HCT116 (cell line): ENCODE results near the gene HK1. TPM values are rescaled to one million over a fixed set of nuclear protein-coding genes. Genes with fewer than 3 reads are reported as not detected.
"Not testable (repeated sequence)": the region's sequence is repeated elsewhere in the genome, so short reads cannot be mapped to it uniquely, and the experiment has no call there.

ENCODE experiments used
- ATAC-seq: fragments of 200-7000 bp; cut with Tn5 transposase; 2 replicates; pipeline ENCODE4 v1.9.1; 2020; ENCODE audit warnings: mild to moderate bottlenecking, moderate library complexity
- BruUV-seq: library from RNA; stranded (reverse); fragments of 400-500 nt; replicated peaks from 2 replicates; lab custom pipeline; 2021; lab: Mats Ljungman, UMichigan
- CTCF ChIA-PET: fragments of 300-600 bp; sonication (Branson Sonifier 250); formaldehyde crosslinking; loops from one replicate; lab custom pipeline; 2021; ENCODE audit warnings: antibody characterized with exemption; lab: Charles Lee
- POLR2A ChIA-PET: fragments of 300-600, 350-600 bp; sonication (Branson Sonifier 250); formaldehyde crosslinking; loops from one replicate; lab custom pipeline; 2021; ENCODE audit warnings: antibody characterized with exemption; lab: Charles Lee
- RAD21 ChIA-PET, 2 experiments: fragments of 300-600 bp; sonication (Branson Sonifier 250); formaldehyde crosslinking; loops; one replicate each; lab custom pipeline; 2023; ENCODE audit warnings: low total read pairs in 2 of 2; ENCODE audit not compliant: uncharacterized antibody in 2 of 2, unreplicated experiment in 2 of 2, low non-redundant PET in 1 of 2; lab: Charles Lee
- DNase-seq: peaks from one replicate; pipeline ENCODE4 v3.0.0-alpha.2; 2010; ENCODE audit warnings: low read depth, low spot score
- H2AFZ ChIP-seq: fragments of 200-600 bp; shearing (Covaris generic), sonication (generic); 2 replicates; pipeline ENCODE4 v1.6.1; 2017; ENCODE audit warnings: low read depth, mixed run types, mixed read lengths, antibody characterized with exemption, low read length; ENCODE audit not compliant: poor library complexity, severe bottlenecking
- H3K27ac ChIP-seq: 2 replicates; pipeline ENCODE4 v1.5.1; 2012; ENCODE audit warnings: low read depth, low read length
- H3K27me3 ChIP-seq: fragments of 200-600 bp; sonication (generic); 2 replicates; pipeline ENCODE4 v1.6.1; 2016; ENCODE audit warnings: mixed run types, low read length, mixed read lengths; ENCODE audit not compliant: insufficient read depth
- H3K36me3 ChIP-seq, 2 experiments: fragments of 200-500 bp in 1 of 2; fragments of 200-600 bp in 1 of 2; sonication (Bioruptor generic) in 1 of 2; sonication (generic) in 1 of 2; 2 replicates each; pipeline versions ENCODE4 v1.5.1 to v1.6.1; 2014 to 2016; ENCODE audit warnings: low read length in 2 of 2, inconsistent platforms in 1 of 2, mixed read lengths in 1 of 2, mixed run types in 1 of 2; ENCODE audit not compliant: insufficient read depth in 2 of 2, control insufficient read depth in 1 of 2
- H3K4me1 ChIP-seq, 2 experiments: fragments of 200-600 bp in 1 of 2; sonication (generic) in 1 of 2; 2 replicates each; pipeline versions ENCODE4 v1.5.1 to v1.6.1; 2012 to 2017; ENCODE audit warnings: low read length in 2 of 2, inconsistent platforms in 1 of 2, mild to moderate bottlenecking in 1 of 2, mixed read lengths in 1 of 2, mixed run types in 1 of 2, moderate library complexity in 1 of 2; ENCODE audit not compliant: insufficient read depth in 2 of 2, control insufficient read depth in 1 of 2
- H3K4me2 ChIP-seq: fragments of 200-600 bp; sonication (generic); 2 replicates; pipeline ENCODE4 v1.6.1; 2017; ENCODE audit warnings: mixed run types, low read length, mixed read lengths
- H3K4me3 ChIP-seq, 2 experiments: fragments of 200-600 bp in 1 of 2; sonication (generic) in 1 of 2; replicated peaks in 1 of 2; 2 replicates each; pipeline ENCODE4 v1.5.1; 2011 to 2016; ENCODE audit warnings: low read length in 2 of 2, control low read depth in 1 of 2, low read depth in 1 of 2, mild to moderate bottlenecking in 1 of 2, mixed read lengths in 1 of 2, mixed run types in 1 of 2
- H3K79me2 ChIP-seq: fragments of 200-600 bp; sonication (generic); 2 replicates; pipeline ENCODE4 v1.6.1; 2017; ENCODE audit warnings: mild to moderate bottlenecking, mixed run types, low read length, moderate library complexity, mixed read lengths; ENCODE audit not compliant: insufficient read depth
- H3K9ac ChIP-seq: fragments of 200-600 bp; sonication (generic); 2 replicates; pipeline ENCODE4 v1.6.1; 2016; ENCODE audit warnings: low read length, mixed read lengths
- H3K9me2 ChIP-seq: fragments of 200-600 bp; sonication (generic), shearing (Covaris generic); 2 replicates; pipeline ENCODE4 v1.6.1; 2017; ENCODE audit warnings: mixed run types, mild to moderate bottlenecking, moderate library complexity; ENCODE audit not compliant: insufficient read depth
- H3K9me3 ChIP-seq, 2 experiments: fragments of 200-500 bp in 1 of 2; fragments of 200-600 bp in 1 of 2; sonication (Bioruptor generic) in 1 of 2; sonication (generic) in 1 of 2; 2 replicates each; pipeline ENCODE4 v1.6.1; 2014 to 2017; ENCODE audit warnings: low read length in 2 of 2, mixed read lengths in 2 of 2, inconsistent platforms in 1 of 2, low read depth in 1 of 2, mild to moderate bottlenecking in 1 of 2, mixed run types in 1 of 2, moderate library complexity in 1 of 2; ENCODE audit not compliant: control insufficient read depth in 1 of 2, insufficient read depth in 1 of 2
- H4K20me1 ChIP-seq: fragments of 200-600 bp; sonication (generic), shearing (Covaris generic); 2 replicates; pipeline ENCODE4 v1.6.1; 2017; ENCODE audit warnings: mixed run types, mild to moderate bottlenecking, moderate library complexity; ENCODE audit not compliant: insufficient read depth
- ELF1 ChIP-seq: IDR thresholded peaks from 2 replicates; pipeline ENCODE4 v1.6.1; 2012; ENCODE audit warnings: low read depth, borderline replicate concordance
- FOSL1 ChIP-seq: IDR thresholded peaks from 2 replicates; pipeline ENCODE4 v1.6.1; 2012; ENCODE audit warnings: low read depth
- JUND ChIP-seq: IDR thresholded peaks from 2 replicates; pipeline ENCODE4 v1.6.1; 2012
- POLR2A ChIP-seq: IDR thresholded peaks from 2 replicates; pipeline ENCODE4 v1.7.0; 2011; ENCODE audit warnings: borderline replicate concordance; ENCODE audit not compliant: insufficient read depth, insufficient read length; ENCODE audit errors: extremely low read depth
- REST ChIP-seq: IDR thresholded peaks from 2 replicates; pipeline ENCODE4 v1.6.1; 2012; ENCODE audit warnings: low read depth
- SIN3A ChIP-seq: IDR thresholded peaks from 2 replicates; pipeline ENCODE4 v1.6.1; 2012; ENCODE audit warnings: low read depth
- SP1 ChIP-seq: IDR thresholded peaks from 2 replicates; pipeline ENCODE4 v1.6.1; 2012; ENCODE audit warnings: low read depth
- SRF ChIP-seq: IDR thresholded peaks from 2 replicates; pipeline ENCODE4 v1.6.1; 2012; ENCODE audit warnings: low read depth
- TCF7L2 ChIP-seq: IDR thresholded peaks from 2 replicates; pipeline ENCODE4 v1.7.0; 2011; ENCODE audit warnings: borderline replicate concordance, inconsistent platforms; ENCODE audit not compliant: insufficient read depth, insufficient read length; ENCODE audit errors: extremely low read depth
- YY1 ChIP-seq: IDR thresholded peaks from 2 replicates; pipeline ENCODE4 v1.6.1; 2011; ENCODE audit warnings: low read length, low read depth, moderate library complexity, mild to moderate bottlenecking; ENCODE audit not compliant: insufficient replicate concordance; ENCODE audit errors: extremely low read depth
- ZBTB33 ChIP-seq: IDR thresholded peaks from 2 replicates; pipeline ENCODE4 v1.6.1; 2011; ENCODE audit warnings: mild to moderate bottlenecking, low read length, moderate library complexity; ENCODE audit not compliant: insufficient replicate concordance; ENCODE audit errors: extremely low read depth
- ZFX ChIP-seq: fragments of 450-650 bp; IDR thresholded peaks from 2 replicates; pipeline ENCODE4 v1.6.1; 2017
- ZNF274 ChIP-seq: fragments of 200-500 bp; sonication (Bioruptor generic); IDR thresholded peaks from 2 replicates; pipeline ENCODE4 v1.6.1; 2014; ENCODE audit warnings: mild to moderate bottlenecking, low read depth, low read length, inconsistent platforms
- intact Hi-C: fragments of 100-400 bp; cut with micrococcal nuclease; formaldehyde crosslinking; loops from 2 replicates; pipeline ENCODE4 v1.10.0; 2022
- total RNA-seq: library from RNA; stranded (reverse); gene quantifications from one replicate; pipeline ENCODE4 v1.2.1, GENCODE V29; 2021; ENCODE audit not compliant: unreplicated experiment

The HK1 gene
- total RNA-seq, 1 experiment from 2014 or later, result 50.3 TPM

- H2AFZ ChIP-seq, RAD21 ChIA-PET, H3K9me3 ChIP-seq, H3K36me3 ChIP-seq, H3K27me3 ChIP-seq, H3K9ac ChIP-seq, BruUV-seq, H3K4me1 ChIP-seq, H3K9me2 ChIP-seq, H3K79me2 ChIP-seq, H3K4me2 ChIP-seq, ATAC-seq, H3K4me3 ChIP-seq, CTCF ChIA-PET, H3K27ac ChIP-seq, intact Hi-C loops, POLR2A ChIA-PET, H4K20me1 ChIP-seq, DNase-seq: not testable (repeated sequence)
These were observed 26.9 kb upstream of the HK1 start for GRCh38 chr10:69251417-69251816.

- H3K27ac ChIP-seq, result no peak overlapping the region
- DNase-seq (no peak), ATAC-seq (no peak)
- no peaks in the 10 kb centered on the region for H3K9me3 ChIP-seq
- BruUV-seq, result no TSS peak
- H3K36me3 ChIP-seq, result no peaks in the 10 kb centered on the region
- H3K79me2 ChIP-seq, result no peaks in the 10 kb centered on the region
- intact Hi-C loops, result no loop called here
- H3K4me2 ChIP-seq, result no peak overlapping the region
- RAD21 ChIA-PET, result interaction anchor here in 1 of 2 experiments (0.6 kb wide), 1 partner anchor 30 kb away, joined by 6 read pairs; no protein-coding TSS in a partner anchor
- no peaks in the 10 kb centered on the region for H3K27me3 ChIP-seq
- no peak overlapping the region for H3K9ac ChIP-seq
- H4K20me1 ChIP-seq, result no peaks in the 10 kb centered on the region
- H2AFZ ChIP-seq, result no peak overlapping the region
- H3K9me2 ChIP-seq, result no peaks in the 10 kb centered on the region
- CTCF ChIA-PET, result interaction anchor here (0.5 kb wide), 1 partner anchor 177 kb away, joined by 5 read pairs; no protein-coding TSS in a partner anchor
- POLR2A ChIA-PET, result no interaction called here
- no peak overlapping the region for H3K4me3 ChIP-seq
- H3K4me1 ChIP-seq, result no peaks in the 10 kb centered on the region; a peak in 1 of 4 replicates
- no peak for TF ChIP-seq REST
- no peak for TF ChIP-seq SIN3A
- no peak for TF ChIP-seq ZBTB33
- no peak for TF ChIP-seq ZNF274
- no peak for TF ChIP-seq YY1
- TF ChIP-seq JUND, result no peak
- no peak for TF ChIP-seq ELF1
- no peak for TF ChIP-seq POLR2A
- TF ChIP-seq SRF, result no peak
- no peak for TF ChIP-seq SP1
- TF ChIP-seq FOSL1, result no peak
- TF ChIP-seq TCF7L2, result no peak
- TF ChIP-seq ZFX, result no peak
These were observed 25.1 kb upstream of the HK1 start for GRCh38 chr10:69253171-69253570.
